Activated CD4-positive, alpha-beta T cell treated with anti-CD3 and anti-CD28 coated beads, Interleukin-2, Interleukin-4, amounts not matched to agents 100 ng/mL and 50 ng/mL, durations not matched to agents 16 hours and 8 hours (primary cell): Measurements from ENCODE around the gene TMEM31.
A peak's percentile ranks its signal among the peaks of the same experiment; 100 is the strongest.
"Not testable (repeated sequence)": the region's sequence is repeated elsewhere in the genome, so short reads cannot be mapped to it uniquely, and the experiment has no call there.

Source experiments
- DNase-seq: peaks from one replicate; pipeline ENCODE4 v3.0.0-alpha.2; 2020; ENCODE audit warnings: low spot score

Gene TMEM31

DNA sequence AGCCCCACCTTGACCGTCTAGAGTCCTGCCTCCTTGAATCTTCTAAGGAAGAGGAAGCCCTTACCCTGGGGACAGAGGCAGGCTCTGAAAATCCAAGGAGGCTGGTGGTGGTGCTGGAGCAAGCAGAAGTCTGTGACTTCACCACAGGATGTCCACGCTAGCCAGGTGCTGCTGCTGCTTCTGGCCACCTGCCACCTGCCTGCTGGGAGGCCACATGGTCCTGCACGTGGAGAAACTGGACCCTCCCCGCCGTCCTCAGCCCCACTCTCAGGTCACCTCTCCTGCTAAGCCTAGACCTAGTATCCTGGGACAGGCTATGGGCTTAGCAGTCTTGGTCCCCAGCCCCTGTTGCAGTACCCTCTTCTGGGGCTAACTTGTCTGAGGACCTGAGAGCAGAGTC, 15.8 kb downstream of the TMEM31 start:
- no peak for DNase-seq

DNA sequence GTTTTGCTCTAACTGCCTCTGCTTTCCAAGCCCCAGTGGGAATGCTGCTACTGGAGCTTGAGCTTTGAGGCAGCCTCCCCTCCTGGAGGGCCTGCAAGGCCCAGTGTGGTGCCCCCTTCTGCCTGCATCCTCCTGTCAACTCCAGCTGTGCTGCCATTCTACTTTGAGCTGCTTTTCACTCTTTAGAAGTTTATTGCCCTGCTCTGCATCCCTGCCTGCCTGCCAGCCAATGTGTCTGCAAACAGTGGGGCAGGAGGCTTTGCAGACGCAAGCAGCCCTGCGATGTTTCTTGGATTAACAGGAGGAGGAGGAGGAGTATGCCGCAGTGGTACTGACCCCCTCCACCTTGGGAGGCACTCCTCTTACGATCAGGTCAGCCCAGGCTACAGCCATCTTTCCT, 16.4 kb downstream of the TMEM31 start:
- no peak for DNase-seq

DNA sequence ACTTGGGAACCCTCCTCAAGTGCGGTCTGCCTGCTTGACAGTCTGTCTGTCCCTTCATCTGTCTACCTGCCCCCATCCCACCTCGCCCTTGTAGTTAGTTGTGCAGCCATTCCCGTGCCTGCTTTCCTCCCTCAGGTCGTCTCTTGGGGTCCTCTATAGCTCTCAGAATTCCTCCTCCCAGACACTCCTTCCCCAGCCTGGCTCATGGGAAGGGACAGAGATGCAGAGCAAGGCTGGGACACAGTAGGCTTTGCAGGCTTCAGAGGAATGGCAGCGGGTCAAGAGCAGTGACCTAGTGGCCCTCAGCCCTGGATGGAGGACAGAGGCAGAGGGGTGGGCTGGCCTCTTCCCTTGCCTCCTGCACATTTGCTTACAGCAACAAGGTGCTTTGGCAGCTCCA, 18.3 kb downstream of the TMEM31 start:
- no peak for DNase-seq

DNA sequence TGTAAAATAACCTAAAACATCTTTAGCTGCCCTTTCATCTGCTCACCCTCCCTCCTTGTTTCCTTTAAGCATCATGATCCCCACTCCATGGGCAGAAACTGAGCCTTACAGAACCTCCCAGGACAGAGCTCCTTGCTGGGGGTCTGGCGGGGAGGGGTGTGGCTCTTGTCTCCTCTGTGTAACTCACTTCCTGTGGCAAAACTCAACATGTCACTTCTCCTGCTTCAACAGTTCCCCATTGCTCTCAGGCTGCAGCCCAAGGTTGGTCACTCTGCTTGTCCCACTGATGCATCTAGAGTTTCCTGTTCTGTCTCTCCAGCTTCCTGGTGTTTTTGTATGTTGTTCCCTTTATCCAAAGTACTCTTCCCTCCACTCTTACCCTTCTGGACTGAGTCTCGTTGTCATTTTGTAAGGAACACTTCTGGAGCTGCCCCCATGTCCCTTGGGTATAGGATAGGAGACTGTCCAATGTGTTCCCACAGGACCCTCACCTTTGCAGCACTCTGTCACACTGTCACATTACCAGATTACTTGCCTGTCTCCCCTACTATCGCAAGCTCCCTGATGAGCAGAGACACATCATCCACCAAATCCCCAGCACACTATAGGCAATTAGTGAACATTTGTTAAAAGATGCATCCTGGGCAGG, 19.6 kb downstream of the TMEM31 start:
- DNase-seq, result no peak

DNA sequence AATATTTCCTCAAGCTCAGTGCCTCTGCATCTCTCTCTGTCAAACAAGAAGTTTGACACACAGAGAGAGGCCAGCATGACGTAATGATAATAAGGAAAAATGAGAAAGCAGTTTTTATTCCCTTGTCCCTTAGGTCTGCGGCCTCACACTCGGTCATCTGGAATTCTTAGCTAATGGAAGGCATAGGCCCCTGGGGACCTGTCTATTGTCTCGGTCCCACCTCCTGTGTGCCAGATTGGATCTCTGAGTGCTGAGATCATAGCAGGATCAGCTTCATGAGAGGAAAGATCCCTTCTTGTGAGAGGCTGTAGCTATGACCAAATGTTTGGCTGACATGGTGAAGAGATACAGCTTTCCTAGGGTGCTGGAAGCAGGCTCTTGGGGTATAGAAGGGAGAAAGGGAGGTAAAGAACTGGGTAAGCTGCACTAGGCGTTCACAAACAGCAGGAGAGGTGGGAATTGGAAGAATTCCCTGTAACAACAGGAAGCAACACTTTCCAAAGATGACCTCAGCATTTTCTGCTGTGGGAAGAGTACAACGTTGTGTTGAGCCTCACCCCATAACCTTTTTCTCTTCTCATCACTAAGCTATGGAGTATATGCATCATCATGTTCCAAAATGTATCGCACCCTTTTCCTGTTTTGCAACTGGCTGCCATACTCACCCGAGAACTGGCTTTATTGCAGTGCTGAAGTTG, 20.2 kb downstream of the TMEM31 start:
- DNase-seq, result no peak

DNA sequence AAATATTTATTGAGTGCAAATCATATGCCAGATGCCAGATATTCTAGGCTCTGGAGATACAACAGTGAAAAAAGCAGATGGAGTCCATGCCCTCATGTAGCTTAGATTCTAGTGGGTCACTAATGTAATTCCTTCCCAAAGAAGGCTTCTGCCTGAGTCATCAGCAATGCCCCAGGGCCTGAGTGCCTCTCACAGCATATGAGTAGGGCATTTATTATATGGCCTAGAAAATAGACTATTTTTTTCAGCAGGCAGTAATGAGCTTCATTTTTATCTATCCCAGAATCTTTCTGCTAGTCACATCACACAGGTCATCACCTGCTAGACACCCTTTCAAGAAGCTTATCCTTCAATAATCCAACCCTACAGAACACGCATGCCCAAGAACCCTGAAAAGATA, 22.3 kb downstream of the TMEM31 start:
- DNase-seq, result no peak

DNA sequence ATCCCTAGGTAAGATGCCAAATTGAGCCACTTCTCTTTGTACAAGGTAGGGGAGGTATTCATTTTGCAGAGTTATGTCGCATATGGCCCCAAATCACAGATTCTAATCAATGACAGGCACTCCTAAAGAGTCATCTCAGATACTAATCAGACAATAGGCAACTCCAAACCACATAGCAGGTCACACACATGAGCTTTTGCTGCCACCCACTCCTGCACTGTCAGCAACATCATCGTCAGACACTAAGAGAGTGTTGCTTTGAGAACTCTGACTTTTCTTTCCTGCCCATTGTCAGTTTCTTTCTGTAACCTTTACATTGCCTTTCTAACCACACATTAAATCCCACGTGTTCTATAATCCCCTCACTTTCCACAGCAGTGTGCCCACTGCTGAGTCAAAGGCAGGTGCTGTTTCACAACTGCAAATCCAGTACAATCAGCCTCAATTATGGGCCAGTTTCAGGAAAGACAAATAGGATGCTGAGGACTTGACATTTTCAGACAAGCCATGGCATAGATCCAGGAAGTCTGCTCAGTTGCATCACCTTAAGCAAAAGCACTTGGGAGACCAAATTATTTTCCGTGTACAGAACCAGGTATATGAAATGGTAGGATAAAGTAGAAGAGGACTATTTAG, 23.5 kb downstream of the TMEM31 start:
- peak; percentile 4 for DNase-seq

DNA sequence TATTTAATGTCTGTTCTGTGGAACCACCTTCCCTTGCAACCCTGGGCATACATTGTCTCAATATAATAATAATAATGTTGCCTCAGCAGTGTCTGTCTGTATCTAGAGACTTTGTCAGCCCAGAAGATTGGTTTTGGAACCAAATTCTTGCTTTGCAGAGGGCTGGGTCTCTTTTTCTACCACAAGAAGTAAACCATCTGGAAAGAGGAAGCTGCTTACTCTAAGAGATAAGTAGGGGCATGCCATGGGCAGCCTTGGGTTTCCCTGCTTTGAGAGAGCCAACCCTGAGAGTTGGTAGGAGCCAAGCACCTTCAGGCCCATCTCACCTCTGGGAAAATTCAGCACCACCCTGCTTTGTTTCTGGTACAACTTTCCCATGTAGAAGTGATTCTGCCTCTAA, 27.0 kb downstream of the TMEM31 start:
- no peak for DNase-seq

DNA sequence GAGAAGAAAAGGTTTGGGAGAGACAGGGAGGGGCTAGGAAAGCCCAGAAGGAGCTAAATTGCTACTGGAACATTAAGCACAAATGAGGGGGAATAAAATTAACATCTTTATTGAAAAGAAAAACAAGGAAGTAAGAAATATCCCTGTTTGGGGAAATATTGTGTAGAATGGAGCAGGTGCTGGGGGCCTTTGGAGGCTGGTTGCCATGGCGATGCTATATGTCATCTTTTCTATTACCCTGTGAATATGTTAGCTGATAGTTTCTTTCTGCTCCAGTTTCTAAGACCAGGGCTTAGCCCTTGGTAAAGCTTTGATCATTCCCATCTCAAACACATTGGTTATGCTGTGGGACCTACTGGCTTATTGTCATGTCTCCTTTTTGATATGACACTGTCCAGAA, 28.7 kb downstream of the TMEM31 start:
- no peak for DNase-seq

DNA sequence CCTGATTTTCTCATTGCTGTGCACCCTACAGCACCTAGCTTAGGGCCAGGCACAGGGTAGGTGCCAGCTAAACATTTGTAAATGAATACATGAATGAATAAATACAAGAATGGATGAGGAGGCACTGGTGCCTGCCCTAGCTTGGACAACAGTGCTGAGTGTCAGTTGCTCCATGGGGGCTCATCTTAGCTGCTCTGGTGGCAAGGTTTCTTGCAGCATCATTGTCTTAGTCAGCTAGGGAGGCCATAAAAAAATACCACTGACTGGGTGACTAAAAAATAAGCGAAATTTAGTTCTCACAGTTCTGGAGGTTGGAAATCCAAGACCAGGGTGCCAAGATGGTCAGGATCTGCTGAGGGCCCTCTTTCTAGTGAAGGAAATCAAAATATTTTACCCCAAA, 31.2 kb downstream of the TMEM31 start:
- no peak for DNase-seq

DNA sequence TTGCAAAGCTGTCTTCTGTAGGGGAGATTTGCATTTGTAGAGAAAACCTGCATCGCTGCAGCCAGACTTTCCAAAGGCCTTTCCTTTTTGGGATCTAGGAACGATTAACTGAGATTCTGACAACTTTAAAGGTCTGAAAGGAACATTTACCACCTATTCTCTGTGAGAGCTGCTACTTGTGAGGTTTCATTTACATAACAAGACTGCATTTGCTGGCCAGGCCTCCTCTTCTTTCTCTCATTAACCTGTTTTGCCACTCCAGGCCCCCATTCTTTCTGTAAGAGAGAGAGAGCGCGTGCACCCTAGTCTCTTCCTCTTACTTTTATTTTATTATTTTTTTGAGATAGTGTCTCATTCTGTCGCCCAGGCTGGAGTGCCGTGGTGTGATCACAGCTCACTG, 31.6 kb downstream of the TMEM31 start:
- DNase-seq, result no peak

DNA sequence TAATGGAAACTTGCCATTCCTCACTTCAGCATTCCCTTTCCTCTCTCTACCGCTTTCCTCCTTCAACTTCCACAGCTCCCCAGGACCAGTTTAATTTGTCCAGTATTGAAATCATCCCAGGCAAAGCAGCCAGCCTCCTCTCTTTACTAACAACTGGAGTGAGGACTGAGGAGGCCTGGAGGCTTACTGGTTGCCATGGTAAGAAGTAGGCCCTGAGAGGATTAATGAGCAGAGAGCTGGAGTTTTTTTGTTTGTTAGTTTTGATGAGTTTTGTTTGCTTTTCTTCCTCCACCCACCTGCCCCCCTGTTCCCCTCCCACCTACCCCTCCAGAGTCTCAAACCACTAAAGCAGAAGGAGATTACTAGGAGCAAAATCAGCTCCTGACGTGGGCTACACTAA, 36.5 kb downstream of the TMEM31 start:
- DNase-seq, result no peak

DNA sequence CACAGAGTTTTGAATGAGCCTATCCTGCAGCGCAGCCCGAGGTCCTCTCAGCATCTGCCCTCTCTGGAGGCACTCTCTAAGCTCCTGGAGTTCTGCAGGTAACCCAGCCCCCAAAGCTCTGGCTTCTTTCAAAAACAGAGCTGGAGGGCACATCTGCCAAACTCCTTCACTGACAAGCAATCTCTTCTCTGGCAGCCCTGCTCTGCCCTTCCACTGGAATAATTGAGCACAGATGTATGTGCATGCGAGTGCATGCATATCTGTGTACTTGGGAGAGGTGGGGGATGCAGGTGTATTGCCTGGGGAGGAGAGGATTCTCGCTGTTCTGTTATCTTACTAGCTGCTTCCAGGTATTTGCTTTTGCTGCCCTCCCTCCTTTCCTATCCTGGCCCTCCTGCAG, 43.7 kb downstream of the TMEM31 start:
- no peak for DNase-seq

DNA sequence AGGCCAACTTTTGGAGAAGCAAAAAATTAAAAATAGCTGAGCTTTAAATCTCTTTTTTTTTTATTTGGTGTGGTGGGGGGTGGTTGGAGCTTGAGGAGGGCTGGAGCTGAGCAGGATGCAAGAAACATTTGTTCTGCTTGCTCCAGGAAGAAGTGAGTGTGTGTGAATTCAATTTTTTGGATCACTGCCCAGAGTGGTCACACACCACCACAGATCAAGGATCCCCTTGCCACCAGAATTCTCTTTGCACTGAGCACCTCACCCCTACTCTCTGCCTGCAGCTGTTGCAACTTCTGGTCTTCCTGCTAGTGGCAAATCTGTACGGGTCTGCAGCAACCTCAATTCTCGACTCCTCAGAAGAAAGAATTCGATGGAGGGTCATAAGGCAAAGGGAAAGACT, 46.0 kb downstream of the TMEM31 start:
- DNase-seq, result no peak

DNA sequence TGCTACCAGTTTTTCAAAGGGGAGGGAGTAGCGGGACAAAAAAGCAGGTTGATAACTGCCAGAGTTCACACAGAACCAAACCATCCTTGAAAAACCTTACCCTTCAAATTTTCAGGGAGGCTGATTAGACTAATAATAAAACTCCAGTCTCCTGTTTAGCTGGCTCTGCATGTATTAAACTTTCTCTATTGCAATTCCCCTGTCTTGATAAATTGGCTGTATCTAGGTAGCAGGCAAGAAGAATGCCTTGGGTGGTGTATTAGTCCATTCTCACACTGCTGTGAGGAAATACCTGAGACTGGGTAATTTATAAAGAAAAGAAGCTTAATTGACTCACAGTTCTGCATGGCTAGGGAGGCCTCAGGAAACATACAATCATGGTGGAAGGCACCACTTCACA, 47.8 kb downstream of the TMEM31 start:
- DNase-seq, result no peak

DNA sequence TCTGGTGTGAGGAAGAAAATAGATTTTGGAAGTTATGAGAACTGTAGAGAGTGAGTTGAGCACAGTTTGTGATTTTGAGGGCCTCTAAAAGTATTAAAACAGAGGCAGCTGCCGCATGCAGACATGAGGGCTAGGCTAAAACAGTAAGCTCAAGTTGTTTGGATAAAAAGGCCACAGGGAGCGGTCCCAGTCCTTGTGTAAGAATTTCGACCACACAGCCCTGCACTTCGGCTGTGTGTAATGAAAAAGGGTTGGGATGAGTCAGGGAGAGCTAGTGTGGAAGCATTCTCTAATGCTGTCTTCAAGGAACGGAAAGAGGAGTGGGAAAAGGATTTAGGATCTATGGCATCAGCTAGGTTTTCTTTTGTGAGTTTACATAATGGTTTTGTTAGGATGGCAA, 52.8 kb downstream of the TMEM31 start:
- not testable (repeated sequence) for DNase-seq
